SU-DHL-6 (cell line): Measurements from ENCODE around the gene MLC1.

Experiments
- H2AFZ ChIP-seq: fragments of 200-600 bp; sonication (generic); 2 replicates; pipeline ENCODE4 v1.6.1; 2014; ENCODE audit warnings: low read depth, mild to moderate bottlenecking, moderate library complexity, mixed read lengths, antibody characterized with exemption, low read length; ENCODE audit not compliant: severe bottlenecking
- H3F3A ChIP-seq: fragments of 200-600 bp; shearing (Covaris generic); 2 replicates; pipeline ENCODE4 v1.6.0; 2016; ENCODE audit warnings: antibody characterized with exemption, mild to moderate bottlenecking; ENCODE audit not compliant: insufficient read depth
- H3K27ac ChIP-seq: fragments of 200-600 bp; sonication (generic); 2 replicates; pipeline ENCODE4 v1.5.1; 2016; ENCODE audit warnings: low read depth, mild to moderate bottlenecking, low read length, moderate library complexity, mixed read lengths
- H3K27me3 ChIP-seq: fragments of 200-600 bp; sonication (generic), shearing (Covaris generic); 2 replicates; pipeline ENCODE4 v1.6.0; 2014; ENCODE audit warnings: mild to moderate bottlenecking, low read length
- H3K36me3 ChIP-seq: fragments of 200-600 bp; sonication (generic); 2 replicates; pipeline ENCODE4 v1.6.1; 2014; ENCODE audit warnings: mild to moderate bottlenecking, low read length, mixed read lengths
- H3K4me2 ChIP-seq: fragments of 300-600, 200-600 bp; shearing (Covaris generic), sonication (generic); 2 replicates; pipeline ENCODE4 v1.6.0; 2014; ENCODE audit warnings: low read length, low read depth, mild to moderate bottlenecking; ENCODE audit not compliant: poor library complexity, severe bottlenecking
- H3K4me3 ChIP-seq: fragments of 200-600 bp; sonication (generic); 2 replicates; pipeline ENCODE4 v1.5.1; 2014; ENCODE audit warnings: antibody characterized with exemption, low read length, mild to moderate bottlenecking, mixed read lengths; ENCODE audit not compliant: insufficient read depth, poor library complexity, severe bottlenecking
- H3K79me2 ChIP-seq: fragments of 200-600 bp; sonication (generic); 2 replicates; pipeline ENCODE4 v1.6.1; 2014; ENCODE audit warnings: mild to moderate bottlenecking, low read length, moderate library complexity; ENCODE audit not compliant: insufficient read depth
- H3K9ac ChIP-seq: fragments of 200-600 bp; sonication (generic); 2 replicates; pipeline ENCODE4 v1.7.0; 2014; ENCODE audit warnings: mild to moderate bottlenecking, low read length
- H3K9me2 ChIP-seq: fragments of 200-600 bp; sonication (generic); replicated peaks from 2 replicates; pipeline ENCODE4 v1.6.1; 2014; ENCODE audit warnings: low read length; ENCODE audit not compliant: insufficient read depth
- H3K9me3 ChIP-seq: fragments of 200-600 bp; sonication (generic); 2 replicates; pipeline ENCODE4 v1.6.1; 2014; ENCODE audit warnings: low read length, mixed read lengths; ENCODE audit not compliant: insufficient read depth
- H4K20me1 ChIP-seq: fragments of 200-600 bp; sonication (generic); 2 replicates; pipeline ENCODE4 v1.6.1; 2014; ENCODE audit warnings: low read depth, mild to moderate bottlenecking, antibody characterized with exemption, low read length, moderate library complexity, mixed read lengths
- CTCF ChIP-seq: fragments of 200-600 bp; sonication (generic); IDR thresholded peaks from one replicate; pipeline ENCODE4 v1.5.1; 2017; ENCODE audit warnings: antibody characterized with exemption, mild to moderate bottlenecking, low read length, moderate library complexity; ENCODE audit not compliant: insufficient read depth, poor library complexity, severe bottlenecking
- EZH2phosphoT487 ChIP-seq: fragments of 200-600 bp; sonication (generic), shearing (Covaris generic); conservative IDR thresholded peaks from 2 replicates; pipeline ENCODE4 v1.6.1; 2018; ENCODE audit warnings: mild to moderate bottlenecking, antibody characterized with exemption, low read length, moderate library complexity, mixed read lengths

MLC1 gene

GRCh38 chr22:50032109-50032871 is 52.9 kb downstream of the MLC1 start:
- no peak overlapping the region for H3K4me2 ChIP-seq
- no peak overlapping the region for H2AFZ ChIP-seq
- H3K9me3 ChIP-seq, result no peaks in the 10 kb centered on the region
- H3K27ac ChIP-seq, result no peak overlapping the region
- H3K4me3 ChIP-seq, result no peak overlapping the region
- no peaks in the 10 kb centered on the region for H3K79me2 ChIP-seq
- no peak overlapping the region for H3K9ac ChIP-seq
- no peak for TF ChIP-seq EZH2phosphoT487
- H4K20me1 ChIP-seq, result no peaks in the 10 kb centered on the region
- no peaks in the 10 kb centered on the region for H3K27me3 ChIP-seq
- no peaks in the 10 kb centered on the region for H3K36me3 ChIP-seq
- no peaks in the 10 kb centered on the region for H3K9me2 ChIP-seq
- H3F3A ChIP-seq, result no peaks in the 10 kb centered on the region

- Histone ChIP-seq H3K27ac (no peak overlapping the region), H3K9ac (no peak overlapping the region), H3K79me2 (no peaks in the 10 kb centered on the region), H3F3A (no peaks in the 10 kb centered on the region), H3K4me3 (no peak overlapping the region), H4K20me1 (no peaks in the 10 kb centered on the region), H2AFZ (no peak overlapping the region), H3K36me3 (no peaks in the 10 kb centered on the region), H3K27me3 (no peaks in the 10 kb centered on the region), H3K9me2 (no peaks in the 10 kb centered on the region), H3K9me3 (no peaks in the 10 kb centered on the region), H3K4me2 (no peak overlapping the region)
- no peak for TF ChIP-seq EZH2phosphoT487
- no peak for TF ChIP-seq CTCF
These were observed 53.8 kb downstream of the MLC1 start for GRCh38 chr22:50031189-50032091.

- H4K20me1 ChIP-seq, result no peaks in the 10 kb centered on the region
- no peak overlapping the region for H3K4me3 ChIP-seq
- no peaks in the 10 kb centered on the region for H3K79me2 ChIP-seq
- no peak overlapping the region for H3K27ac ChIP-seq
- peak; percentile 80 for TF ChIP-seq CTCF
- no peak for TF ChIP-seq EZH2phosphoT487
- H3K9me3 ChIP-seq, result no peaks in the 10 kb centered on the region
- H2AFZ ChIP-seq, result no peak overlapping the region
- H3K27me3 ChIP-seq, result no peaks in the 10 kb centered on the region
- H3F3A ChIP-seq, result no peaks in the 10 kb centered on the region
- no peaks in the 10 kb centered on the region for H3K9me2 ChIP-seq
- no peak overlapping the region for H3K4me2 ChIP-seq
- H3K9ac ChIP-seq, result no peak overlapping the region
- no peaks in the 10 kb centered on the region for H3K36me3 ChIP-seq
These were observed 54.7 kb downstream of the MLC1 start for GRCh38 chr22:50030297-50031188.
